OCI-LY7 (cell line): ENCODE measurements around the gene EPHB1. TPM values are rescaled to one million over a fixed set of nuclear protein-coding genes. Genes with fewer than 3 reads are reported as not detected.

Experiments
- BruUV-seq: library from RNA; stranded (reverse); fragments of 400-500 nt; replicated peaks from 2 replicates; lab custom pipeline; 2021; lab: Mats Ljungman, UMichigan
- CTCF ChIA-PET: fragments of 300-600 bp; sonication (Branson Sonifier 250); formaldehyde crosslinking; loops from one replicate; lab custom pipeline; 2022; ENCODE audit warnings: antibody characterized with exemption; ENCODE audit not compliant: unreplicated experiment; lab: Charles Lee
- POLR2A ChIA-PET: fragments of 300-600 bp; sonication (Branson Sonifier 250); formaldehyde crosslinking; loops from one replicate; lab custom pipeline; 2022; ENCODE audit warnings: antibody characterized with exemption; lab: Charles Lee
- DNase-seq: peaks from one replicate; pipeline ENCODE4 v3.0.0-alpha.2; 2015; ENCODE audit warnings: low spot score
- H2AFZ ChIP-seq: fragments of 200-600 bp; sonication (generic), shearing (Covaris generic); 2 replicates; pipeline ENCODE4 v1.6.1; 2014; ENCODE audit warnings: mild to moderate bottlenecking, antibody characterized with exemption, low read length, moderate library complexity
- H3K27ac ChIP-seq: fragments of 200-600 bp; sonication (generic); 2 replicates; pipeline ENCODE4 v1.5.1; 2014; ENCODE audit warnings: mixed run types, low read depth, mild to moderate bottlenecking, moderate library complexity, low read length, inconsistent platforms; ENCODE audit not compliant: poor library complexity, severe bottlenecking
- H3K36me3 ChIP-seq: fragments of 200-600 bp; sonication (generic); 2 replicates; pipeline ENCODE4 v1.6.1; 2014; ENCODE audit warnings: mild to moderate bottlenecking, antibody characterized with exemption, low read length, moderate library complexity, mixed read lengths; ENCODE audit not compliant: insufficient read depth
- H3K4me1 ChIP-seq: fragments of 200-600 bp; sonication (generic); 2 replicates; pipeline ENCODE4 v1.5.1; 2014; ENCODE audit warnings: mild to moderate bottlenecking, low read length; ENCODE audit not compliant: insufficient read depth, poor library complexity, severe bottlenecking
- H3K4me2 ChIP-seq: fragments of 200-600 bp; sonication (generic); 2 replicates; pipeline ENCODE4 v1.6.1; 2014; ENCODE audit warnings: mild to moderate bottlenecking, low read length
- H3K4me3 ChIP-seq: fragments of 200-600 bp; sonication (generic); 2 replicates; pipeline ENCODE4 v1.5.1; 2014; ENCODE audit warnings: mild to moderate bottlenecking, low read depth, low read length; ENCODE audit not compliant: poor library complexity, severe bottlenecking
- H3K79me2 ChIP-seq: fragments of 200-600 bp; sonication (generic); 2 replicates; pipeline ENCODE4 v1.6.1; 2016; ENCODE audit warnings: low read depth, mild to moderate bottlenecking, low read length, moderate library complexity, mixed read lengths; ENCODE audit not compliant: insufficient read depth
- H3K9me2 ChIP-seq: fragments of 200-600 bp; sonication (generic); 2 replicates; pipeline ENCODE4 v1.6.1; 2016; ENCODE audit warnings: mild to moderate bottlenecking, low read length, mixed read lengths; ENCODE audit not compliant: insufficient read depth
- H3K9me3 ChIP-seq: fragments of 200-600 bp; sonication (generic); 2 replicates; pipeline ENCODE4 v1.6.1; 2014; ENCODE audit warnings: mild to moderate bottlenecking, mixed run types, low read length, mixed read lengths
- H4K20me1 ChIP-seq: fragments of 200-600 bp; sonication (generic); 2 replicates; pipeline ENCODE4 v1.6.1; 2014; ENCODE audit warnings: mild to moderate bottlenecking, antibody characterized with exemption, low read length, moderate library complexity, mixed read lengths; ENCODE audit not compliant: insufficient read depth
- CTCF ChIP-seq: fragments of 200-600 bp; sonication (generic); conservative IDR thresholded peaks from 2 replicates; pipeline ENCODE4 v1.5.1; 2014; ENCODE audit warnings: mild to moderate bottlenecking, antibody characterized with exemption, low read length, moderate library complexity, mixed read lengths
- EZH2phosphoT487 ChIP-seq: fragments of 200-600 bp; sonication (generic); IDR thresholded peaks from 2 replicates; pipeline ENCODE4 v1.6.1; 2018; ENCODE audit warnings: low read depth, borderline replicate concordance, mild to moderate bottlenecking, mixed run types, antibody characterized with exemption, low read length, moderate library complexity, mixed read lengths
- intact Hi-C: fragments of 100-400 bp; cut with micrococcal nuclease; formaldehyde crosslinking; loops from one replicate; pipeline ENCODE4 v1.10.0; 2022; ENCODE audit not compliant: unreplicated experiment
- total RNA-seq, 2 experiments: library from RNA; depleted of rRNA in 1 of 2; stranded (reverse); fragments of >200 nt in 1 of 2; shearing (Covaris generic) in 1 of 2; gene quantifications; 2 replicates each; pipeline ENCODE4 v1.2.3, GENCODE V29; 2014 to 2022

Gene EPHB1
- total RNA-seq, 2 experiments from 2014 or later = 0.54 to 1.3 TPM

- Histone ChIP-seq H3K4me2 (no peak overlapping the region), H3K9me3 (no peaks in the 10 kb centered on the region), H4K20me1 (no peaks in the 10 kb centered on the region), H2AFZ (no peak overlapping the region), H3K4me3 (no peak overlapping the region), H3K36me3 (no peaks in the 10 kb centered on the region), H3K4me1 (no peaks in the 10 kb centered on the region), H3K27ac (no peak overlapping the region), H3K79me2 (no peaks in the 10 kb centered on the region), H3K9me2 (no peaks in the 10 kb centered on the region)
- no peak for DNase-seq
- ChIA-PET CTCF (no interaction called here), POLR2A (no interaction called here)
- TF ChIP-seq CTCF (no peak), EZH2phosphoT487 (no peak)
- no TSS peak for BruUV-seq
- intact Hi-C loops = no loop called here
These were observed 25.7 kb upstream of the EPHB1 start for GRCh38 chr3:134769287-134769868.

DNA sequence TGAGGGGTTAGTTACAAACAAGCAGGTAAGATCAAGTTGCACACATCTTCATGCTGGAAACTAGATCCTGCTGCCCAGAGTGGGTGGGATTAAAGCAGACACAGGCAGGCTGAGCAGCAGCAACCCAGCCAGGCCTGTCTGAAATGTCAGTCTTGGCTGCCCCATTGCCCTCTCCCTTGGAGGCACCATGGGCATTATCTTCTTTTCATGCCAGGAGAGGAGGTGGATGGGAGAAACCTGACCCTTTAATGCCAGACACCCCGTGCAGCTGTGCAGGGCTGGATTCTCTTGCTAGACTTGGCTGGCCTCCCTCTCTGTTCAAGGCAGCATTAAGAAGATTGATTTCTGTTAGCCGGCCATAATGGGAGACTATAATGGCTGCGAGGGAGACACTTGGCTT is 23.0 kb upstream of the EPHB1 start:
- H3K36me3 ChIP-seq = no peaks in the 10 kb centered on the region
- no peak overlapping the region for H3K27ac ChIP-seq
- no peak overlapping the region for H3K4me2 ChIP-seq
- no peak overlapping the region for H2AFZ ChIP-seq
- H3K9me2 ChIP-seq = no peaks in the 10 kb centered on the region
- TF ChIP-seq CTCF (no peak), EZH2phosphoT487 (no peak)
- H3K4me3 ChIP-seq = no peak overlapping the region
- no peaks in the 10 kb centered on the region for H3K4me1 ChIP-seq
- H3K9me3 ChIP-seq = no peaks in the 10 kb centered on the region
- no TSS peak for BruUV-seq
- intact Hi-C loops = no loop called here
- no peaks in the 10 kb centered on the region for H4K20me1 ChIP-seq
- ChIA-PET POLR2A (no interaction called here), CTCF (no interaction called here)
- no peak for DNase-seq
- no peaks in the 10 kb centered on the region for H3K79me2 ChIP-seq

DNA sequence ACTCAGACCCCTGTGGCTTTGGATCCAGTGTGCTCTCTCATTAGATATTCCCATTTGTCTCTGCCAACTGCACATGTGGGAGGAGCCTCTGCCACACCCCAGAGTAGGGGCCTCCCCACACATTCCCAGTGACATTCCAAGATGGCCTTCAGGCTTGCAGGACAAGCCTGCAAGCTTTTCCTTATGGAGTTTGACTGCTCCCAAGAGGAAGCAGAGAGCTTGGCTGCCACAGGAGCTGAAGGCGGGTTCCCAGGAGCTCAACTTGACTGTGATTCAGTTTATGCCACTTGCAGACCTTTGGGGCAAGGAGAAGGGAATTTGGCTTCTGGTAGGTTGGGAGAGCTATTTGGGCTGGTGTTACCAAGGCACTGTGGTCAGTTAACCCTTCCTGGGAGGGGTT is 22.5 kb upstream of the EPHB1 start:
- no peaks in the 10 kb centered on the region for H3K79me2 ChIP-seq
- no peaks in the 10 kb centered on the region for H4K20me1 ChIP-seq
- intact Hi-C loops = no loop called here
- H3K4me1 ChIP-seq = no peaks in the 10 kb centered on the region
- TF ChIP-seq CTCF = no peak
- TF ChIP-seq EZH2phosphoT487 = no peak
- H3K36me3 ChIP-seq = no peaks in the 10 kb centered on the region
- DNase-seq = no peak
- no peaks in the 10 kb centered on the region for H3K9me3 ChIP-seq
- POLR2A ChIA-PET = no interaction called here
- no peak overlapping the region for H2AFZ ChIP-seq
- no peaks in the 10 kb centered on the region for H3K9me2 ChIP-seq
- CTCF ChIA-PET = no interaction called here
- no TSS peak for BruUV-seq
- no peak overlapping the region for H3K4me2 ChIP-seq
- H3K27ac ChIP-seq = no peak overlapping the region
- H3K4me3 ChIP-seq = no peak overlapping the region
